ENCODE results near the gene DNAJC4.

Gene DNAJC4

GRCh38 chr11:64254326-64254725 lies 24.0 kb downstream of the DNAJC4 start:
- FAIRE-seq (no peak), DNase-seq (ENCODE audit: insufficient read length) (no peak)
- TF ChIP-seq POLR2AphosphoS5 (IDR thresholded peaks at IDR 0.05; ENCODE audit: low read depth, low read length) (no peak), TAF1 (IDR thresholded peaks at IDR 0.05; ENCODE audit: borderline replicate concordance, low read depth, low read length) (no peak), POLR2A (IDR thresholded peaks at IDR 0.05; ENCODE audit: low read depth, low read length) (no peak)

- TF ChIP-seq POLR2A (IDR thresholded peaks at IDR 0.05; ENCODE audit: low read depth, low read length) = no peak
- no peak for TF ChIP-seq TAF1 (IDR thresholded peaks at IDR 0.05; ENCODE audit: borderline replicate concordance, low read depth, low read length)
- no peak for TF ChIP-seq POLR2AphosphoS5 (IDR thresholded peaks at IDR 0.05; ENCODE audit: low read depth, low read length)
- DNase-seq (ENCODE audit: insufficient read length) (no peak), FAIRE-seq (no peak)
Measured at GRCh38 chr11:64255135-64256128, 25.1 kb downstream of the DNAJC4 start.

DNA sequence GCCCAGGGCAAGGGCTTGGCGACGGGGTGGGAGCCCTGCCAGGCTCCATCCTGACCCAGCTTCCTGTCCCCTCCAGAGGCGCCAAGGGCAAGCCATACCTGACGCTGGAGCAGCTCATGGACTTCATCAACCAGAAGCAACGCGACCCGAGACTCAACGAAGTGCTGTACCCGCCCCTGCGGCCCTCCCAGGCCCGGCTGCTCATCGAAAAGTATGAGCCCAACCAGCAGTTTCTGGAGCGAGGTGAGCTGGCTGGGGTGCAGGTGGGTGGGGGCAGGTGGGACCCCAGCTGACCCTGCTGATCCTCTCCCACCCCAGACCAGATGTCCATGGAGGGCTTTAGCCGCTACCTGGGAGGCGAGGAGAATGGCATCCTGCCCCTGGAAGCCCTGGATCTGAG lies 26.0 kb downstream of the DNAJC4 start:
- TF ChIP-seq POLR2A (IDR thresholded peaks at IDR 0.05; ENCODE audit: low read depth, low read length) (no peak), POLR2AphosphoS5 (IDR thresholded peaks at IDR 0.05; ENCODE audit: low read depth, low read length) (no peak), TAF1 (IDR thresholded peaks at IDR 0.05; ENCODE audit: borderline replicate concordance, low read depth, low read length) (no peak)
- DNase-seq (ENCODE audit: insufficient read length) = no peak
- no peak for FAIRE-seq

DNA sequence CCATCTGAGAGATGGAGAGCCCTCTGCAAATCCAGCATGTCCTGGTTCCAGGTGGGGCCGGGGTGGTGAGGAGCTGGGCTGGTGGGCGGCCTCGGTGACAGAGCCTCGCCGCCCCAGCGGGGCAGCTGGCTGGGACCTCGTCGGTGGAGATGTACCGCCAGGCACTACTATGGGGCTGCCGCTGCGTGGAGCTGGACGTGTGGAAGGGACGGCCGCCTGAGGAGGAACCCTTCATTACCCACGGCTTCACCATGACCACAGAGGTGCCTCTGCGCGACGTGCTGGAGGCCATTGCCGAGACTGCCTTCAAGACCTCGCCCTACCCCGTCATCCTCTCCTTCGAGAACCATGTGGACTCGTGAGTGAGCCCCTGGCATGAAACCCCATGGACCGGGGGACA lies 28.0 kb downstream of the DNAJC4 start:
- no peak for FAIRE-seq
- TF ChIP-seq POLR2AphosphoS5 (IDR thresholded peaks at IDR 0.05; ENCODE audit: low read depth, low read length) (no peak), TAF1 (IDR thresholded peaks at IDR 0.05; ENCODE audit: borderline replicate concordance, low read depth, low read length) (no peak), POLR2A (IDR thresholded peaks at IDR 0.05; ENCODE audit: low read depth, low read length) (no peak)
- no peak for DNase-seq (ENCODE audit: insufficient read length)

DNA sequence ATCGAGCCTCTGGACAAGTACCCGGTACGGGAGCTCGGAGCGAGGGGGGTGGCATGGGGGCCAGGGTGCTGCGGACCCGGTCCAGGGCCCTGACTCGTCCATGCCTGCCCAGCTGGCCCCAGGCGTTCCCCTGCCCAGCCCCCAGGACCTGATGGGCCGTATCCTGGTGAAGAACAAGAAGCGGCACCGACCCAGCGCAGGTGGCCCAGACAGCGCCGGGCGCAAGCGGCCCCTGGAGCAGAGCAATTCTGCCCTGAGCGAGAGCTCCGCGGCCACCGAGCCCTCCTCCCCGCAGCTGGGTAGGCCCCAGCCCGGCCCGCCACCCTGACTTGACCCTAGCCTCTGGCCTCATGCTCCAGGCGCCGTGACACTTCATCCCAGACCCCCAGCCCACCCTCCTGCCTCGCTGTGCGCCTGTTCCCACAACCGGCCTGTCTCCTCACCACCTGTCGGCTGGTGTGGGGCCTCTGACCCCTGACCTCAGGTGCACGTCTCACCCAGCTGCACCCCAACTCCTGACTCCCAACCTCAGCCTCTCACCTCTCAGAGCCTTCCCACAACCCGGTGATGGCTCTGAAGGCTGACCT lies 28.7 kb downstream of the DNAJC4 start:
- FAIRE-seq (no peak), DNase-seq (ENCODE audit: insufficient read length) (no peak)
- TF ChIP-seq POLR2A (IDR thresholded peaks at IDR 0.05; ENCODE audit: low read depth, low read length) = no peak
- TF ChIP-seq TAF1 (IDR thresholded peaks at IDR 0.05; ENCODE audit: borderline replicate concordance, low read depth, low read length) = no peak
- TF ChIP-seq POLR2AphosphoS5 (IDR thresholded peaks at IDR 0.05; ENCODE audit: low read depth, low read length) = no peak

DNA sequence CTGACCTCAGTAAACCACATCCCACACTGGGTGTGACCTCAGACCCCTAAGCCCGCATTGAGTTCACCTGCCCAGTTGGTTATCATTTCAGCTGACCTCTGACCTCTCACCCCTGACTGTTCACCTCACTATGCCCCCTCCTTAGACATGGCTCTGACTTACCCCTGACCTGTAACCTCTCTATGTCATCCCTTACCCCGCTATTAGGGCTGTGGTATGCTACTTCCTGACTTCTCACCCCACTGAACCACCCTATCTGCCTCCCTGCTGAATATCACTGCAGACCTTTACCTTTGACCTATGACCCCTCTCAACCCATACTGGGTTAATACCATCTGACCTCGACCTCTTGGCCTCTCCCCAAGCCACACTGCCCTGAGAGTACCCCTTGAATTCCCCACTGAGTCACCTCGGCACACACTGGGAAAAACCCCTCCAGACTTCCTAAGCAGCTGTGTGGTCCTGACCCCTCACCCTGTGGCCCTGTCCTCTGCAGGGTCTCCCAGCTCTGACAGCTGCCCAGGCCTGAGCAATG lies 29.3 kb downstream of the DNAJC4 start:
- no peak for TF ChIP-seq POLR2AphosphoS5 (IDR thresholded peaks at IDR 0.05; ENCODE audit: low read depth, low read length)
- TF ChIP-seq TAF1 (IDR thresholded peaks at IDR 0.05; ENCODE audit: borderline replicate concordance, low read depth, low read length) = no peak
- FAIRE-seq = peak; percentile 90
- no peak for DNase-seq (ENCODE audit: insufficient read length)

DNA sequence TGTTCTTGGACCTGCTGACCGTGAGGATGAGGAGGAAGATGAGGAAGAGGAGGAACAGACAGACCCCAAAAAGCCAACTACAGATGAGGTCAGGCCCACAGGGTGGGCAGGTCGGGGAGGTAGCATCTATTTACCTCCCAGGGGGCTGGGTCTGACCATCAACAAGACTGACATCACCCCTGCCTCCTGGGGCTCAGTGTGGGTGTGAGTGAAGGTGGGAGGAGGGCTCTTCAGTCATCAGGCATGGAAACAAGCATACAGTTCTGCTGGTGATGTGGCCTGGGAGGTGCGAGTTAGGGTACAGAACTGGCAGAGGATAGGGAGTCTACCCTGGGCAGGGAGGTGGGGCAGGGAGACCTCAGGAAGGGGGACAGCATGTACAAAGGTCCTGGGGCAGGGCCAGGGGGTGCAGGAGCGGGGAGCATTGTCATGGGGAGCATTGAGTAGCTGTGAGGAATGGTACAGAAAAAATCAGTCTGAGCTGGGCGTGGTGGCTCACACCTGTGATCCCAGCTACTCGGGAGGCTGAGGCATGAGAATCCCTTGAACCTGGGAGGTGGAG lies 29.9 kb downstream of the DNAJC4 start:
- TF ChIP-seq TAF1 (IDR thresholded peaks at IDR 0.05; ENCODE audit: borderline replicate concordance, low read depth, low read length) = no peak
- TF ChIP-seq POLR2A (IDR thresholded peaks at IDR 0.05; ENCODE audit: low read depth, low read length) = no peak
- no peak for TF ChIP-seq POLR2AphosphoS5 (IDR thresholded peaks at IDR 0.05; ENCODE audit: low read depth, low read length)
- FAIRE-seq (no peak), DNase-seq (ENCODE audit: insufficient read length) (no peak)

- FAIRE-seq (no peak), DNase-seq (ENCODE audit: insufficient read length) (no peak)
- TF ChIP-seq POLR2AphosphoS5 (IDR thresholded peaks at IDR 0.05; ENCODE audit: low read depth, low read length) (no peak), POLR2A (IDR thresholded peaks at IDR 0.05; ENCODE audit: low read depth, low read length) (no peak), TAF1 (IDR thresholded peaks at IDR 0.05; ENCODE audit: borderline replicate concordance, low read depth, low read length) (no peak)
Measured at GRCh38 chr11:64261556-64262080, 31.3 kb downstream of the DNAJC4 start.

DNA sequence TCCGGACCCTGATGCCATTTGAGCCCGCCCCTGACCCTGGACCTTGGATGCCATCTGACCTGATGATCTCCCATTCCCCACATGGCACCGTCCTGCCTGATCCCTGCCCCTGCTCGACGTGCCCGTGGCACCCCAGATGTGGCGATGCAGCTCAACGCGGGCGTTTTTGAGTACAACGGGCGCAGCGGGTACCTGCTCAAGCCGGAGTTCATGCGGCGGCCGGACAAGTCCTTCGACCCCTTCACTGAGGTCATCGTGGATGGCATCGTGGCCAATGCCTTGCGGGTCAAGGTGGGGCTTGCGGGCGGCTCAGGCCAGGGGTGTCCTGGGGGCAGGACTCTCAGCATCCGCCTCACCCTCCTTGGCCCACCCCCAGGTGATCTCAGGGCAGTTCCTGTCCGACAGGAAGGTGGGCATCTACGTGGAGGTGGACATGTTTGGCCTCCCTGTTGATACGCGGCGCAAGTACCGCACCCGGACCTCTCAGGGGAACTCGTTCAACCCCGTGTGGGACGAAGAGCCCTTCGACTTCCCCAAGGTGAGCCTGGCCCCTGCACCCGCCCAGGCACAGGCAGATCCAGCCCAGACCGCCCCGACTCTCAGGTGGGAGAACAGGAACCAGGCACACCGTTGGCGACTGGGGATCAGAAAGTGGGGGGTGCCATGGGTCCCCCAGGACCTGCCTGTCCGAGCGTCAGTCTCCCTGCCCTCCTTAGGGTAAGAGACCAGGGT lies 32.1 kb downstream of the DNAJC4 start:
- FAIRE-seq = no peak
- TF ChIP-seq POLR2A (IDR thresholded peaks at IDR 0.05; ENCODE audit: low read depth, low read length) (no peak), TAF1 (IDR thresholded peaks at IDR 0.05; ENCODE audit: borderline replicate concordance, low read depth, low read length) (no peak), POLR2AphosphoS5 (IDR thresholded peaks at IDR 0.05; ENCODE audit: low read depth, low read length) (no peak)
- DNase-seq (ENCODE audit: insufficient read length) = no peak

- TF ChIP-seq POLR2A (IDR thresholded peaks at IDR 0.05; ENCODE audit: low read depth, low read length) = no peak
- TF ChIP-seq TAF1 (IDR thresholded peaks at IDR 0.05; ENCODE audit: borderline replicate concordance, low read depth, low read length) = no peak
- no peak for TF ChIP-seq POLR2AphosphoS5 (IDR thresholded peaks at IDR 0.05; ENCODE audit: low read depth, low read length)
- FAIRE-seq = no peak
- DNase-seq (ENCODE audit: insufficient read length) = no peak
Measured at GRCh38 chr11:64263021-64263946, 32.9 kb downstream of the DNAJC4 start.
